ENCODE results near the gene VPS4B. TPM values are rescaled to one million over a fixed set of nuclear protein-coding genes. Genes with fewer than 3 reads are reported as not detected.

Gene VPS4B
- total RNA-seq, 1 donor from 2014 or later: 19.6 TPM

GRCh38 chr18:63431180-63431579, 8.9 kb upstream of the VPS4B start:
- DNase-seq (ENCODE audit: low read depth): no peak

- no peak for DNase-seq (ENCODE audit: low read depth)
Measured at GRCh38 chr18:63430526-63430925, 8.2 kb upstream of the VPS4B start.

DNA sequence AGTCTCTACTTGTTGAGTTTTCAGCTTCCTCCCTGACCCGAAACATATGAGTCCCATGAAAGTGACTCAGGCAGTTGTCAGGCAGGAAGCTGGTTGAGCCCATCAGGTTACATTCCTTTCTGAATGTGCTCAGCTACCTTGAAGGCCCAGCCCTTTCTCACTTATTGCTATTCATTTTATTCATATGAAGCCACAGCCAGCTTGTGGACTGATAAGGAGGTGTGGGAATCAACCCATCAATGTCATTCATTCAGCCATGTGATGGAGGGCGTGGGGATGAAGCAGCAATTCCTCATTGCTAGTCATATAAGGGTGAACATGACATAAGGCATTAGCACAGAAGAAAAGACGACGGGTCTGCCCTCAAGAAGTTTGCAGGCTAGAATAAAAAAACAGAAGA, 5.3 kb upstream of the VPS4B start:
- DNase-seq (ENCODE audit: low read depth): no peak

GRCh38 chr18:63422864-63423304, 608 bp upstream of the VPS4B start:
- no peak for DNase-seq (ENCODE audit: low read depth)

- DNase-seq (ENCODE audit: low read depth): no peak
Measured at GRCh38 chr18:63421514-63421913, 762 bp downstream of the VPS4B start.

DNA sequence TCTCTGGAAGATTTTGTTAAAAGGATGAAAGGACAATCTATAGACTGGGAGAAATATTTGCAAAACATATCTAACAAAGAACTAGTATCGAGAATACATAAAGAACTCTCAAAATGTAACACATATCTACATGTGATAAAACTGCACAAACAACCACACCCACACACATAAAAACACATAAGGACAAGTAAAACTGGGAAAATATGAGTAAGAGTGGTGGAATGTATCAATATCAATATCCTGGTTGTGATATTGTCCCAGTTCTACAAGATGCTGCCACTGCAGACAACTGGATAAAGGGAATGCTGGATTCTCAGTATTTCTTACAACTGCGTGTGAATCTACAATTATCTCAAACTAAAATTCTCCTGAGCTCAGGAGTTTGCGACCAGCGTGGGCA, 9.3 kb downstream of the VPS4B start:
- DNase-seq (ENCODE audit: low read depth): no peak

DNA sequence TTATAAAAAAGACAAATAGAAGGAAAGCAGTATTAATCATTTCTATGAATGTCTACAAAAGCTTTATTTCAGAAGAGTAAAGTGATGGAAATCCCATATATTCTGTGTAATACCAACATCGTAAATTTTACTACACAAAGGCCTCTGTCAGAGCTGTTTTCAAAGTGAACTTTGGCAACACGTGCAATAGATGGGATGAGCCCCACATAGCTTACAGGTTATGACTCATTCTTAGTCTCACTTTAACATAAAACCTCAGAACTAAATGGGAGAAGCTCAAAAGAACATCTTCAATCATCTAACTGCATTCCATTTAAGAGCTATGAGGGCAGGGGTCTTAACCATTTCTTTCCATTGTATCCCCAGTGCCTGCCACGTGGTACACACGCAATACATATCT, 11.5 kb downstream of the VPS4B start:
- peak; percentile 21 for DNase-seq (ENCODE audit: low read depth)

GRCh38 chr18:63409301-63409700, 13.0 kb downstream of the VPS4B start:
- DNase-seq (ENCODE audit: low read depth): peak; percentile 33

DNA sequence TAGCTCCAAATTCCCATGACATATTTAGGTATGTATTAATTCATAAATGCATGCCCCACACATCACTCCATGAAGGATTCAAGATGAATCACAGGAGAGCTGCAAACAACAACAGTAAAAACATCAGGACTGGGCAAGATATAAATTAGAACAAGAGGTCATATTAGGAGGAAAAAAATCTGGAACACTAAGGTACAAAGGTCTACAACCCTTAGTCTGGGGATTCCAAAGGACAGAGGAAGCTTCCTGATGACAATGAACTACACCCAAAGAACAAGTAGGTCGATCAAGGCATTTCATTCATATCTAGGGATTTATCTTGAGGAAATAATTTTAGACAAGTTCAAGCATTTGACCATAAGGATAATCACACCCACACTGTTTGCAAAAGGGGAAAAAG, 14.5 kb downstream of the VPS4B start:
- DNase-seq (ENCODE audit: low read depth): no peak

GRCh38 chr18:63405986-63406385, 16.3 kb downstream of the VPS4B start:
- no peak for DNase-seq (ENCODE audit: low read depth)

DNA sequence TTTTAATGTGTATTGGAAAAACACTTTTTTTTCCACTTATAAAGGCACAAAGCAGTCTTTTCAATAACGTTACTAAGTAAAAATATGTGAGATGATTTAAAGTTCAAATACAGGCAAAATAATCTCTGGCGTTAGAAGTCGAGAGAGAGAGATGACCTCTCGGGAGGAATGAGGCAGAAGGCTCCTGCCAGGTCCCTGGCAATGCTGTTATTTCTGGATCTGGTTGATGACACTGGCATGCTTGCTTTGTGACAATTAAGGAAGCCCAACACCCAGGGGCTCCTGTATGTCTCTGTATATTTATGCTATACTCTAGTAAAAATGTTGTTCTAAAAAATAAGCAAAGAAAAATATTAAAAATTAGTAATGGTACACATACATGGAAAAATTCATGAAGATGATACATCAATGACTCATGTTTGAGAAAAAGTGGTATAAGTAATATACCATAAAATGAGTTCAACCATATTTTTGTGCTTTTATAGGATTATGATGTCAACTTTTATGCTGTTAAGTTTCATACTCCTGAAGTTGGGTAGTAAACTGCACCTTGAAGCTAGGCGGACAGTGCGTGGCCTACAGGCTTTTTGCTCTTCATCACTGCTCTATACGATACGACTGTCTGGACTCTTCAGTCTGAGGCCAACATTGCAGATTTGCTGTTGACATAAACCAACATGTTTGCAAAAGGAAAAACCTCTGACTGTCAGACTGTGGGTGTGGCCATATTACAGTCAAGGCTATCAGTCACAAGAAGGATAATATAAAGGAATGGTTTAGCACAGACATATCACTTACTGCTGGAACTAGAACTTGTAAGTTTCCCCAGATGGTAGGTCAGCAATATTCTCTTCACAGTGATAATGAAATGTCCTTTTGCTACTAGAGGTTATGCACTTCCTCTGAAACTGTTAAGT, 19.8 kb downstream of the VPS4B start:
- DNase-seq (ENCODE audit: low read depth): no peak

DNA sequence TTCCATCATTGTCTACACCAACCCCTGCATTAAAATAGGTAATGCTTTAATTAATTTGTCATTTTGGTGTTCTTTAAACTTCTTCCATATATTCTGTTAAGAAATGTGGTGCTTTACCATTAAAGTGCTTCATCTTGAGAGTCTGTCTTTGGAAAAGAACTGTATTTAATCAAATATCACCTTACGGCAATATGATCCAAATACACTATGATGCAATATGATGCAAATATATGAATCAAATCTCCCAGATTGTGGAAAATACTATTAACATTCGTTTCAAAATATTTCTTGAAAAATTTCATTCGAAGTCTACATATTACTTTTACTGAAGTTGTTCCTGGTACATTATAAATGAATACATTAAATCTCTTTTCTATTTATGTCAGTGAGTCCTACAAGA, 23.0 kb downstream of the VPS4B start:
- no peak for DNase-seq (ENCODE audit: low read depth)

DNA sequence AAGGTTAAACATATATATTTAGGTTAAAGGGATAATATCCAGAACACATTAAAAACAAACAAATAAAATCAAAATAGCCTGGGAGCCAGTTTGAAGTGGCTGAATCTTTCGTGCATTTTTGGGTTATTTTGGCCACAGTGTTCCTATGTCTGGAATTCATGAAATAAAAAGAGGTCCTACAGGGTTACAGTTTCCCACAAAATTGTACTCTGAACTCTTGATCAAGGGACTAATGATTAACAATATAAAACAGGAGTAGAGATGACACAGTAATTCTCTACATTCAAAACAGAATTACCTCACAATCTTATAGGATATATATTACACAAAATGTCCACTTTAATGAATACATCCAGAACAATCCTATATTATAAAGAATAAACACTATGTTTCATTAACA, 24.9 kb downstream of the VPS4B start:
- no peak for DNase-seq (ENCODE audit: low read depth)

- DNase-seq (ENCODE audit: low read depth): no peak
Measured at GRCh38 chr18:63395503-63395902, 26.8 kb downstream of the VPS4B start.

DNA sequence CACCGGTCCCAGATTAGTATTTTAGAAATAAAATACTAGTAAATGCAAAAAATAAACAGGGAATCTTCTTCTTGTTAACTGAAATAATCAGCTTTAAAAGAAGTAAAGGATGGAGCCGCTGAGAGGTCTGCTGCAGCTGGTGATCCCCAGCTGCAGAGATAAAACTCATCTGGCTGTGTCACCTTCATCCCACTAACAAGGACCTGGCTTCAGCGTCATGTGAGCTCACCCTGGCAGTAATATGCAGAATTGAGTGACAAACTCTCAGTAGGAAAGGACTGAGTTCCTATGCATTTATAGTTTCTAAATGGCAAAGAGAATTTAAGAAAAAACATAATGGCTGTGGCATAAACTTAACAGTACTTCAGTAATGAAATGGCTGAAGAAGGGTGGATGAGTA, 27.3 kb downstream of the VPS4B start:
- DNase-seq (ENCODE audit: low read depth): no peak

- no peak for DNase-seq (ENCODE audit: low read depth)
Measured at GRCh38 chr18:63387861-63388260, 34.4 kb downstream of the VPS4B start.

GRCh38 chr18:63382843-63383242, 39.4 kb downstream of the VPS4B start:
- DNase-seq (ENCODE audit: low read depth): peak; percentile 10

GRCh38 chr18:63379639-63379962, 42.7 kb downstream of the VPS4B start:
- DNase-seq (ENCODE audit: low read depth): no peak

DNA sequence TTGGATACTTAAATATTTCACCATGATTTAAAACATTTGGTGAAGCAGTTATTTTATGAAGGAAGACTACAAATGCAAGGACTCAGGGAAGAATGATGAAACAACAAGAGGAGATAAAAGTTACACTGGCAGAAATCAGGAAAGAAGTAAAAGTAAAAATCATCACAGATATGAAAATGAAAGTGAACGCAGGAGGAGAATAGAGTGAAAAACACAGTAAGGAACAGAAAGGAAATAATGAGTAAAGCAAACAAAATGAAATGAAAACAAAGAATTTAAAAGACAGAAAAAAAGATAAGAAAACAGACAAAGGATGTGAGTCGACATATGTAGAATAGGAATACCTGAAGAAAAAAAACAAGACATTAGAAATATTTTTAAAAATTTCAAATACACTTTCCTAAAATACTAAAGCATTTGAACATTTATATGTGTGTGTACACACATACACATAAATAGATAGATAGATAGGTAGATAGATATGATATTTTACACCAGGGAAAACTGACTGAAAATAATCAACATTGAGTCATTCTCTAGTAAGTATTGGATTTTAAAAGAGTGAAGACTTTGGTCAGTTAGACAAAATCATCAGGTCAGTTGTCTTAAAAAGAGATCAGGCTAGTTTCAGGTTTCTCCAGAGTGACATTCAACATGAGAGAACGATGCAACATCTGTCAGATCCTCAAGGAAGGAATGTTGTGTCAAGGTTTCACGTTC, 43.2 kb downstream of the VPS4B start:
- DNase-seq (ENCODE audit: low read depth): peak; percentile 5

DNA sequence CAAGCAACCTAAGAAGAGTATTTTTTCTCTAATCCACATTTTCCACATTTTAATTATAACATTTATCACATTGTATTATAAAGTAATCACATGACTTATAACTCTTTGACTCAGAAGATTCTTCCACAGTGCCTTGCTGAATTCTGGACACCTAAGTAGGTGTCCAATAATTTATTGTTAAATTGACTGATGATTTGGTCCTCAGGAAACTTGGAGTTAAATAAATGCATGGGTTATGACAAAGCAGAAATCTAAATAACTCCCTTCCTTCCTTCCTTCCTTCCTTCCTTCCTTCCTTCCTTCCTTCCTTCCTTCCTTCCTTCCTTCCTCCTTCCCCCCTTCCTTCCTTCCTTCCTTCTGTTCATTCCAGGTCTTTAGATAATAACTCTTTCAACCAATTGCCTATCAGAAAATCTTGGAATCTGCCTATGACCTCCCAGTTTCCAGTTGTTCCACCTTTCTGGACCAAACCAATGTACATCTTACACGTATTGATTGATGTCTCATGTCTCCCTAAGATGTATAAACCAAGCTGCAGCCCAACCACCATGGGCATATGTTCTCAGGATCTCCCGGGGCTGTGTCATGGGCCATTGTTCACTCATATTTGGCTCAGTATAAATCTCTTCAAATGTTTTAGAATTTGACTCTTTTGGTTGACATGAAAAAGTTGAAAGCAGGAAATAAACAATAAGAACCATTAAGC, 44.8 kb downstream of the VPS4B start:
- no peak for DNase-seq (ENCODE audit: low read depth)

DNA sequence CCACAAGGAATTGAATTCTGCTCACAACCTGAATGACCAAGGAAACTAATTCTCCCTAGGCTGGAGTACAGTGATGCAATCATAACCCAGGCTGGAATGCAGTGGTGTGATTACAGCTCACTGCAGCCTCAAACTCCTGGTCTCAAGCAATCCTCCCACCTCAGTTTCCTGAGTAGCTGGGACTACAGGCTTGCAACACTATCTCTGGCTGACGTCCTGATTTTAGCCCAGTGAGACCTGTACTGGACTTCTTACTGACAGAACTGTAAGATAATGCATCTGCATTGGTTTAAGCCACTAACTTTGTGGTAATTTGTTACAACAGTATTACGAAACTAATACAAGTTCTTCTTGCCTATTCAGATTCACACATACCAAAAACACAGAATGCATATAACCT, 45.7 kb downstream of the VPS4B start:
- DNase-seq (ENCODE audit: low read depth): no peak

DNA sequence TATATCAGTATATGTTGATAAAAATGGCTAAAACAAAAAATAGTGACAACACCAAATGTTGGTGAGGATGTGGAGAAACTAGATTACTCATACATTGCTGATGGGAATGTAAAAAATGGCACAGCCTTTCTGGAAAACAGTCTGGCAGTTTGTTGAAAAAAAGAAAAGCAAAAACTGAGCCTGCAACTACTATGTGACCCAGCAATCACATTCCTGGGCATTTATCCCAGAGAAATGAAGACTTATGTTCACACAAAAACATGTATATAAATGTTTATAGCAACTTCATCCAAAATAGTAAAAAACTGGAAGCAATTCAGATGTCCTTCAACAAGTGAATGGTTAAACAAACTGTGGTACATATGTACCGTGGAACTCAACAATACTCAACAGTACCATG, 47.7 kb downstream of the VPS4B start:
- no peak for DNase-seq (ENCODE audit: low read depth)
